Measurements from ENCODE around the gene HOMER1.

HOMER1 gene

DNA sequence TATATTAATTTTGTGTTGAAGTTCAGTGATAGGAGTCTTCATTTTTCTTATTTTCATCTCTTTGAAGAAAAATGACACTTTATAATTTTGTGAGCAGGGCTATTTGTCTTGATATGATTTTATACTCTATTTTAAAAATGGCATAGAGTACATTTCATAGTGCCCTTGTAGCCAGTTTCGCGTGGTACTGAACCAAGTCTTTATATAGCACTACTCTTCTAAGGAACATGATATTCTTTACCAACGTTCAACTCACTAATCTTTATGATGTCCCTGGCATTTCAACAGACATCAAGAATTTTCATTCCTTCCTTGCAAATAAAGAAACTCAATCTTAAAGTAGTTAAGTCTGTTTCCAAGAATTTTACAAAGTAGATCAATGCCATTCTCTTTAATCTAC is 41.5 kb upstream of the HOMER1 start:
- TF ChIP-seq, protein P1, sequence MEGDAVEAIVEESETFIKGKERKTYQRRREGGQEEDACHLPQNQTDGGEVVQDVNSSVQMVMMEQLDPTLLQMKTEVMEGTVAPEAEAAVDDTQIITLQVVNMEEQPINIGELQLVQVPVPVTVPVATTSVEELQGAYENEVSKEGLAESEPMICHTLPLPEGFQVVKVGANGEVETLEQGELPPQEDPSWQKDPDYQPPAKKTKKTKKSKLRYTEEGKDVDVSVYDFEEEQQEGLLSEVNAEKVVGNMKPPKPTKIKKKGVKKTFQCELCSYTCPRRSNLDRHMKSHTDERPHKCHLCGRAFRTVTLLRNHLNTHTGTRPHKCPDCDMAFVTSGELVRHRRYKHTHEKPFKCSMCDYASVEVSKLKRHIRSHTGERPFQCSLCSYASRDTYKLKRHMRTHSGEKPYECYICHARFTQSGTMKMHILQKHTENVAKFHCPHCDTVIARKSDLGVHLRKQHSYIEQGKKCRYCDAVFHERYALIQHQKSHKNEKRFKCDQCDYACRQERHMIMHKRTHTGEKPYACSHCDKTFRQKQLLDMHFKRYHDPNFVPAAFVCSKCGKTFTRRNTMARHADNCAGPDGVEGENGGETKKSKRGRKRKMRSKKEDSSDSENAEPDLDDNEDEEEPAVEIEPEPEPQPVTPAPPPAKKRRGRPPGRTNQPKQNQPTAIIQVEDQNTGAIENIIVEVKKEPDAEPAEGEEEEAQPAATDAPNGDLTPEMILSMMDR (IDR thresholded peaks at IDR 0.05; ENCODE audit: low read depth, low read length), result no peak
- no peak overlapping the region for H3K4me3 ChIP-seq (replicated peaks in 1 of 2; ENCODE audit: low read depth in 2 of 2, low read length in 2 of 2)
- DNase-seq (ENCODE audit: low read depth in 2 of 2), result no peak

DNA sequence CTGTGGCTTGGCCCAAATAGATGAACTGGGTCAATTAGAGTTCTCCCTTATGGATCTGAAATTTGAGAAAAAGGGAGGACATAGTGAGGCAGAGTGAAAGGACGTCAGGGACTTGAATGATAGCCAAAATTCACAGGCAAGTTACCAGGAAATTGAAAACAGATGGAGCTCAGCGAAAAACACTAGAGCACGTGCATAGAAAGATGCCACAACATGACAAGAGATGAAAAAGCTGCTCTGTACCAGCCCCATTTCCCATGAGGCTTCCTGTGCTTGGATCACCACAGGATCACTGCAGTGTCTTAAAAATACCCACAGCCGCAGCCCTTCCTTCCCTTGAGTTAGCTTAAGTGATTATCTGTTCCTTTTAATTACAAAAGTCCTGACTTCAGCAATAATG is 39.0 kb upstream of the HOMER1 start:
- no peak overlapping the region for H3K4me3 ChIP-seq (replicated peaks in 1 of 2; ENCODE audit: low read depth in 2 of 2, low read length in 2 of 2)
- TF ChIP-seq, protein P1 (IDR thresholded peaks at IDR 0.05; ENCODE audit: low read depth, low read length), result no peak
- peak; percentile 37 to 59 for DNase-seq (ENCODE audit: low read depth in 2 of 2)

DNA sequence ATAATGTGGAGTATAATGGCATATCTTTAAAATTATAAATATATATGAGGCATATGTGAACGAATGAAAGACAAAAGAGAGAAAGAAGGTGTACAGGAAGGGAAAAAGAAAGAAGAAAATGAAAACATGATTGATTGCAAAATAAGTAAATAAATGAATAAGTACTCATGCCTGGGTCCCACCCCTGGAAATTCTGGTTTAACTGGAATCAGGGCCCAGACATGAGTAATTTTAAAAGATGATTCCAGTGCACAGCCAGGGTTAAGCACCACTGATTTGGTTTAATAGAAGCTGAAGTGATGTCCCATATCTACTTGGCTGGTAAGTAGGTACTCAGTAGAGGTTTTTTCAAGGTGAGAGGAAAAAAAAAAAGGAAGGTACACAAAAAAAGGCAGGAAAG is 34.0 kb upstream of the HOMER1 start:
- TF ChIP-seq, protein P1 (IDR thresholded peaks at IDR 0.05; ENCODE audit: low read depth, low read length), result no peak
- DNase-seq (ENCODE audit: low read depth in 2 of 2), result no peak
- no peak overlapping the region for H3K4me3 ChIP-seq (replicated peaks in 1 of 2; ENCODE audit: low read depth in 2 of 2, low read length in 2 of 2)

DNA sequence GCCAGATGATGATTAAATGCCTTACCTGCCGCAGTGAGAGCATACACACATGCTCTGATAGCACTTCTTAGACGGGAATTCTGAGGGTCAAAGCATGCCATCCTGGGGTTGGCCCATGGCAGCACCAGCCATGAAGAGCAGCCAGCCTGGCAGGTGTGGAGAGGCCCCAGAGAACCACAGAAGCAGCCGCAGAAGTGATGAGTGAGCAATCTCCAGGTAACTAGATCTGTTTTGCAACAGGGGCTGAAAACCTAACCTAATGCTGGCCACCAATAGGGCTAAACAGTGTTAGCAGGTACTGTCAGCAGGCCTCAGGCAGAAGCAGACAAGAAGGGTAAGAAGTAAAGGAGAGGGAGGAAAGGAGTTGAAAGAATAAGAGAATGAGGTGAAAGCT is 33.5 kb upstream of the HOMER1 start:
- DNase-seq (ENCODE audit: low read depth in 2 of 2), result no peak
- no peak overlapping the region for H3K4me3 ChIP-seq (replicated peaks in 1 of 2; ENCODE audit: low read depth in 2 of 2, low read length in 2 of 2)
- TF ChIP-seq, protein P1 (IDR thresholded peaks at IDR 0.05; ENCODE audit: low read depth, low read length), result no peak

DNA sequence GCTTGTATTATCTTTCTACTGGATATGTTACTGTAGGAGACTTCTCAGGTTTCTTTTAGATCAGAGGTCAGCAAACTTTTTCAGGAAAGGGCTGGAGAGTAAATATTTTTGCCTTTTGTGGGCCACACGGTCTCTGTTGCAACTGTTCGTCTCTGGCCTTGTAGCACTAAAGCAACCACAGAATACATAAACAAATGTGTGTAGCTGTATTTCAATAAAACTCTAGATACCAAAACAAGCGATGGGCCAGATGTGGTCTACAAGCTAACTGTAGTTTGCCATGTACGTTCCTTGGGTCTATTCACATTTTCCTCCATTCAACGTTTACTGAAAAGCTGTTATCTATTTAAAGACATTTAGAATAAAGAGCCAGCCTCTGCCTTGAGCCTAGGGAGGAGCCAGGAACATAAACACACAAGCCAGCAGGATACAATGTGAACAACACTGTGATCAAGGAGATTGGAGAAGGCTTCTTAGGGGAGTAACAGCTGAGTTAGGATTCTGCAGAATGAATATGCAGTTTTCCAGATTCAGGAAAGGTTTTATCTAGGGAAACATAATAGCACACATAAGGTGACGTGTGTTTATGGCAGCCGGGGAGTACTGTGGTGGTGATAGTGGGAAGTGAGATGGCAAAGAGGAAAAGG is 33.0 kb upstream of the HOMER1 start:
- no peak for DNase-seq (ENCODE audit: low read depth in 2 of 2)
- TF ChIP-seq, protein P1 (IDR thresholded peaks at IDR 0.05; ENCODE audit: low read depth, low read length), result no peak
- no peak overlapping the region for H3K4me3 ChIP-seq (replicated peaks in 1 of 2; ENCODE audit: low read depth in 2 of 2, low read length in 2 of 2)

DNA sequence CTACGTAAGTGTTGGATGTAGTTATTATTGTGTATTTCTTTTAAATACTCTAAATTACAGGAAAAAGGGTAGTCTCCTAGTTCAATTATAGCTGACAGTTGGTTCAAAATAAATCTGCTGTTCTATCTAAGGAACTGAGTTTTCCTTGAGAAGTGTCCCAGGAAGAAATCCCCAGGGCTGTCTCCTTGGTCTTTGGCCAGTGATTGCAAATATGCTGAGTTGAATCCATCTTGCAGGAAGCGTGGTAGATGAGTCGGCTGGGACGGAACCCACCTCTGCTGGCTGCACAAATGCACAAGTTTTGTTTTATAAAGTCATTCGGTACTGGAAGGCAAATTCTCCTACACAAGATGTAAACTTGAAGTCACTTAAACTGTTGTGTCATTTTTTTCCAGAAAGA is 30.2 kb upstream of the HOMER1 start:
- TF ChIP-seq, protein P1 (IDR thresholded peaks at IDR 0.05; ENCODE audit: low read depth, low read length), result no peak
- peak in 1 of 2 donors; percentile 19 for DNase-seq (ENCODE audit: low read depth in 2 of 2)
- H3K4me3 ChIP-seq (replicated peaks in 1 of 2; ENCODE audit: low read depth in 2 of 2, low read length in 2 of 2), result no peak overlapping the region

DNA sequence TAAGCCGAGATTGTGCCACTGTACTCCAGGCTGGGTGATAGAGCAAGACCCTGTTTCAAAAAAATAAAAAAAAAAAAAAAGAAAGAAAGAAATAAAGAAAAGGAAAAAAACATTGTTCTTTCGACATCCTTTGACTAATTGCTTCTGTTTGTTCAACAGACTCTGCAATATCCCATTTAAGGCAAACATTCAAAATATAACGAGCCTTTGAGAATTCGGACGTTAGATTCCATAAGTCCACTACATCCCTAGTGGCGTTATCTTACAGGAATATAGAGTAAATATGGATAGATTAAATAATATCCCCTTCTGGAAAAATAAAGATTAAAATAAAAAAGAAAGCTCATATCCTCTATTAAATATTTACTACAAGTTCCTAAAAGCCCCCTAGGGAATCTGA is 27.0 kb upstream of the HOMER1 start:
- TF ChIP-seq, protein P1 (IDR thresholded peaks at IDR 0.05; ENCODE audit: low read depth, low read length), result no peak

More for the DNA sequence above, 27.0 kb upstream of the HOMER1 start:
- DNase-seq (ENCODE audit: low read depth in 2 of 2), result no peak
- no peak overlapping the region for H3K4me3 ChIP-seq (replicated peaks in 1 of 2; ENCODE audit: low read depth in 2 of 2, low read length in 2 of 2)

Measured in cardiac fibroblast (primary cell).